ENCODE measurements around the gene GALNT6. TPM values are rescaled to one million over a fixed set of nuclear protein-coding genes. Genes with fewer than 3 reads are reported as not detected.

Gene GALNT6
- total and polyA plus RNA-seq, 2 experiments from 2014 or later = 28.4 to 30.7 TPM

DNA sequence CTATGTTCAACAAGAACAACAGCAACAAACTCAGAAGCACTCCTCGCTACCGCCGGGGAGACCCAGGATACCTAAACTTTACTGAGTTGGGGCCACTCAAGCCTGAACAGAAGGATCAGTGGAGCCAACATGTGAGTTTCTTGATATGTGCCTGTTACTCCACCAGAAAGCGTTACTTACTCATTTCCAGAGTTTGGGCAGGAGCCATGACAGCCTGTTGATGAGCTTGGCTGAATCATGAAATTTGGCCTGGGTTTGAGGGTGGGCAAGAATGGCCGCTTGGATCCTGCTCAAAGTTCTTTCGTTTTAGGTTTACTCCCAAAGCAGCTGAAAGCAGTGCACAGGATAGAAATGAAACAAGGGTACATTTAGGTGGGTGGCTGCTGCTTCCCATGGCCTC lies 12.0 kb upstream of the GALNT6 start:
- H4K20me1 ChIP-seq (ENCODE audit: insufficient read depth, poor library complexity, severe bottlenecking) = no peaks in the 10 kb centered on the region
- no peaks in the 10 kb centered on the region for H3K79me2 ChIP-seq
- no peaks in the 10 kb centered on the region for H3K27me3 ChIP-seq
- no peak overlapping the region for H2AFZ ChIP-seq
- WGBS (ENCODE audit: low lambda C conversion rate, missing lambda C conversion rate) = 94% methylated on average over 6 of the region's 6 CpGs
- TF ChIP-seq EZH2 (IDR thresholded peaks at IDR 0.05; ENCODE audit: borderline replicate concordance) = no peak
- TF ChIP-seq, protein P1, sequence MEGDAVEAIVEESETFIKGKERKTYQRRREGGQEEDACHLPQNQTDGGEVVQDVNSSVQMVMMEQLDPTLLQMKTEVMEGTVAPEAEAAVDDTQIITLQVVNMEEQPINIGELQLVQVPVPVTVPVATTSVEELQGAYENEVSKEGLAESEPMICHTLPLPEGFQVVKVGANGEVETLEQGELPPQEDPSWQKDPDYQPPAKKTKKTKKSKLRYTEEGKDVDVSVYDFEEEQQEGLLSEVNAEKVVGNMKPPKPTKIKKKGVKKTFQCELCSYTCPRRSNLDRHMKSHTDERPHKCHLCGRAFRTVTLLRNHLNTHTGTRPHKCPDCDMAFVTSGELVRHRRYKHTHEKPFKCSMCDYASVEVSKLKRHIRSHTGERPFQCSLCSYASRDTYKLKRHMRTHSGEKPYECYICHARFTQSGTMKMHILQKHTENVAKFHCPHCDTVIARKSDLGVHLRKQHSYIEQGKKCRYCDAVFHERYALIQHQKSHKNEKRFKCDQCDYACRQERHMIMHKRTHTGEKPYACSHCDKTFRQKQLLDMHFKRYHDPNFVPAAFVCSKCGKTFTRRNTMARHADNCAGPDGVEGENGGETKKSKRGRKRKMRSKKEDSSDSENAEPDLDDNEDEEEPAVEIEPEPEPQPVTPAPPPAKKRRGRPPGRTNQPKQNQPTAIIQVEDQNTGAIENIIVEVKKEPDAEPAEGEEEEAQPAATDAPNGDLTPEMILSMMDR (IDR thresholded peaks at IDR 0.05; ENCODE audit: poor library complexity) = no peak
- TF ChIP-seq EZH2phosphoT487 (IDR thresholded peaks at IDR 0.05; ENCODE audit: low read depth, severe bottlenecking, unreplicated experiment) = no peak
- H3K36me3 ChIP-seq (replicated peaks; ENCODE audit: insufficient read depth, low read depth) = no peaks in the 10 kb centered on the region
- peak overlapping the region; percentile 28 for H3K4me2 ChIP-seq
- H3K9me3 ChIP-seq (ENCODE audit: low read depth) = no peaks in the 10 kb centered on the region
- no peaks in the 10 kb centered on the region for H3K9me2 ChIP-seq (replicated peaks; ENCODE audit: insufficient read depth)
- H3K4me1 ChIP-seq (ENCODE audit: insufficient read depth) = peaks cover 32% of the 10 kb centered on the region
- H3K27ac ChIP-seq = peak overlapping the region; percentile 31
- no peak overlapping the region for H3K4me3 ChIP-seq
- no peak for DNase-seq (ENCODE audit: low spot score)

- no peaks in the 10 kb centered on the region for H3K27me3 ChIP-seq
- H2AFZ ChIP-seq = no peak overlapping the region
- peaks cover 39% of the 10 kb centered on the region for H3K4me1 ChIP-seq (ENCODE audit: insufficient read depth)
- WGBS (ENCODE audit: low lambda C conversion rate, missing lambda C conversion rate) = 0% methylated on average over 1 of the region's 1 CpG
- no peak overlapping the region for H3K27ac ChIP-seq
- H3K36me3 ChIP-seq (replicated peaks; ENCODE audit: insufficient read depth, low read depth) = no peaks in the 10 kb centered on the region
- no peak for TF ChIP-seq EZH2phosphoT487 (IDR thresholded peaks at IDR 0.05; ENCODE audit: low read depth, severe bottlenecking, unreplicated experiment)
- TF ChIP-seq, protein P1 (IDR thresholded peaks at IDR 0.05; ENCODE audit: poor library complexity) = no peak
- no peak overlapping the region for H3K4me3 ChIP-seq
- H3K79me2 ChIP-seq = no peaks in the 10 kb centered on the region
- no peak for DNase-seq (ENCODE audit: low spot score)
- H3K9me3 ChIP-seq (ENCODE audit: low read depth) = no peaks in the 10 kb centered on the region
- no peaks in the 10 kb centered on the region for H3K9me2 ChIP-seq (replicated peaks; ENCODE audit: insufficient read depth)
- H4K20me1 ChIP-seq (ENCODE audit: insufficient read depth, poor library complexity, severe bottlenecking) = no peaks in the 10 kb centered on the region
- H3K4me2 ChIP-seq = no peak overlapping the region
These were observed 10.7 kb upstream of the GALNT6 start for GRCh38 chr12:51401900-51402299.

GRCh38 chr12:51401486-51401885 lies 10.3 kb upstream of the GALNT6 start:
- WGBS (ENCODE audit: low lambda C conversion rate, missing lambda C conversion rate) = 94% methylated on average over 13 of the region's 13 CpGs
- peaks cover 39% of the 10 kb centered on the region for H3K4me1 ChIP-seq (ENCODE audit: insufficient read depth)
- no peaks in the 10 kb centered on the region for H3K9me2 ChIP-seq (replicated peaks; ENCODE audit: insufficient read depth)
- H3K36me3 ChIP-seq (replicated peaks; ENCODE audit: insufficient read depth, low read depth) = no peaks in the 10 kb centered on the region
- H3K27me3 ChIP-seq = no peaks in the 10 kb centered on the region
- TF ChIP-seq EZH2phosphoT487 (IDR thresholded peaks at IDR 0.05; ENCODE audit: low read depth, severe bottlenecking, unreplicated experiment) (no peak), EZH2 (IDR thresholded peaks at IDR 0.05; ENCODE audit: borderline replicate concordance) (no peak)
- TF ChIP-seq, protein P1 (IDR thresholded peaks at IDR 0.05; ENCODE audit: poor library complexity) = no peak
- no peak overlapping the region for H3K27ac ChIP-seq
- H3K4me2 ChIP-seq = no peak overlapping the region
- no peak overlapping the region for H3K4me3 ChIP-seq
- H3K9me3 ChIP-seq (ENCODE audit: low read depth) = no peaks in the 10 kb centered on the region
- no peaks in the 10 kb centered on the region for H3K79me2 ChIP-seq
- H4K20me1 ChIP-seq (ENCODE audit: insufficient read depth, poor library complexity, severe bottlenecking) = no peaks in the 10 kb centered on the region
- no peak overlapping the region for H2AFZ ChIP-seq
- DNase-seq (ENCODE audit: low spot score) = no peak

DNA sequence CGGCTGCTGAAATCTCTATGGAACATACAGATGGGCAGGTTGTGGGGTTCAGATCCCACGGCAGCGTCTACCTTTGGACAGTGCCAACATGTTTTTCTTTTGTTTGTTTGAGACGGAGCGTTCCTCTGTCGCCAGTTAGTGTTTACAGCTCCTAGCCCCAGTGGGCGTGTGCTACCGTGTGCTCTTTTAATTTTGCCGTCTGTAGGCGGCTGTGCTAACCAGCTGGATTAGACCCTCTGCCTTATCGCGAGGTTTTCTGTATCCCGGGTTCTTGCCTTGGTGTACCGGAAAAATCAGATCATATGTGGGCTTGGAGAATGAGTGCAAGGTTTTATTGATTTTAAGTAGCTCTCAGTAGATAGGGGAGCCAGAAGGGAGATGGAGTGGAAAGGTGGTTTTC lies 9.8 kb upstream of the GALNT6 start:
- WGBS (ENCODE audit: low lambda C conversion rate, missing lambda C conversion rate) = 80% methylated on average over 14 of the region's 14 CpGs
- Histone ChIP-seq H3K36me3 (replicated peaks; ENCODE audit: insufficient read depth, low read depth) (no peaks in the 10 kb centered on the region), H3K79me2 (no peaks in the 10 kb centered on the region), H3K9me2 (replicated peaks; ENCODE audit: insufficient read depth) (no peaks in the 10 kb centered on the region), H3K4me2 (no peak overlapping the region), H3K9me3 (ENCODE audit: low read depth) (no peaks in the 10 kb centered on the region), H3K4me1 (ENCODE audit: insufficient read depth) (peaks cover 36% of the 10 kb centered on the region), H3K27ac (peak overlapping the region; percentile 20), H3K27me3 (no peaks in the 10 kb centered on the region), H2AFZ (no peak overlapping the region), H4K20me1 (ENCODE audit: insufficient read depth, poor library complexity, severe bottlenecking) (no peaks in the 10 kb centered on the region), H3K4me3 (no peak overlapping the region)
- TF ChIP-seq EZH2phosphoT487 (IDR thresholded peaks at IDR 0.05; ENCODE audit: low read depth, severe bottlenecking, unreplicated experiment) (no peak), EZH2 (IDR thresholded peaks at IDR 0.05; ENCODE audit: borderline replicate concordance) (no peak)
- TF ChIP-seq, protein P1 (IDR thresholded peaks at IDR 0.05; ENCODE audit: poor library complexity) = no peak
- no peak for DNase-seq (ENCODE audit: low spot score)

Data from hepatocyte (in vitro differentiated cells).